Keratinocyte (primary cell): ENCODE measurements around the gene HNF4A. TPM values are rescaled to one million over a fixed set of nuclear protein-coding genes. Genes with fewer than 3 reads are reported as not detected.

Source experiments
- DNase-seq: peaks from one replicate; pipeline ENCODE4 v3.0.0-alpha.2; 2011; ENCODE audit warnings: low read depth, missing footprints, low spot score
- FAIRE-seq: peaks from 2 replicates; lab custom pipeline; 2011; peaks lifted over from hg19 to GRCh38; lab: Jason Lieb, UNC
- H2AFZ ChIP-seq: 2 replicates; pipeline ENCODE4 v1.6.0; 2012; ENCODE audit warnings: low read length, control low read depth, inconsistent platforms; ENCODE audit not compliant: control insufficient read depth
- H3K27ac ChIP-seq: 2 replicates; pipeline ENCODE4 v1.5.1; 2011; ENCODE audit warnings: low read length; ENCODE audit not compliant: control insufficient read depth, insufficient read depth
- H3K27me3 ChIP-seq: 3 replicates; pipeline ENCODE4 v1.6.0; 2011; ENCODE audit warnings: low read length; ENCODE audit not compliant: control insufficient read depth, insufficient read depth; ENCODE audit errors: extremely low read depth
- H3K36me3 ChIP-seq, 2 experiments: 2 replicates in 1 of 2; 3 replicates in 1 of 2; pipeline ENCODE4 v1.5.1; 2011; ENCODE audit warnings: low read length in 2 of 2, mild to moderate bottlenecking in 1 of 2; ENCODE audit not compliant: control insufficient read depth in 2 of 2, insufficient read depth in 2 of 2; ENCODE audit errors: extremely low read depth in 1 of 2
- H3K4me1 ChIP-seq: 3 replicates; pipeline ENCODE4 v1.5.1; 2011; ENCODE audit warnings: low read length; ENCODE audit not compliant: control insufficient read depth, insufficient read depth; ENCODE audit errors: extremely low read depth
- H3K4me2 ChIP-seq: 3 replicates; pipeline ENCODE4 v1.6.0; 2011; ENCODE audit warnings: low read depth, low read length; ENCODE audit not compliant: control insufficient read depth, insufficient read depth; ENCODE audit errors: extremely low read depth
- H3K4me3 ChIP-seq, 3 experiments: fragments of 200-600 bp in 1 of 3; sonication (generic) in 1 of 3; 2 replicates in 2 of 3; 3 replicates in 1 of 3; pipeline ENCODE4 v1.5.1; 2011 to 2016; ENCODE audit warnings: low read length in 3 of 3, mild to moderate bottlenecking in 3 of 3, control low read depth in 2 of 3, inconsistent platforms in 1 of 3, low read depth in 1 of 3, mixed read lengths in 1 of 3, mixed run types in 1 of 3, moderate library complexity in 1 of 3; ENCODE audit not compliant: control insufficient read depth in 2 of 3, insufficient read depth in 2 of 3; ENCODE audit errors: extremely low read depth in 1 of 3
- H3K79me2 ChIP-seq: 2 replicates; pipeline ENCODE4 v1.6.0; 2012; ENCODE audit warnings: low read length; ENCODE audit not compliant: control insufficient read depth, insufficient read depth
- H3K9ac ChIP-seq: 3 replicates; pipeline ENCODE4 v1.6.0; 2011; ENCODE audit warnings: low read length; ENCODE audit not compliant: control insufficient read depth, insufficient read depth; ENCODE audit errors: extremely low read depth
- H3K9me1 ChIP-seq: 3 replicates; pipeline ENCODE4 v1.6.0; 2011; ENCODE audit warnings: low read length; ENCODE audit not compliant: control insufficient read depth, insufficient read depth; ENCODE audit errors: extremely low read depth
- H3K9me3 ChIP-seq: 2 replicates; pipeline ENCODE4 v1.5.1; 2012; ENCODE audit warnings: low read depth, low read length; ENCODE audit not compliant: control insufficient read depth
- H4K20me1 ChIP-seq: 3 replicates; pipeline ENCODE4 v1.6.0; 2011; ENCODE audit warnings: low read length; ENCODE audit not compliant: control insufficient read depth, insufficient read depth; ENCODE audit errors: extremely low read depth
- EZH2 ChIP-seq: IDR thresholded peaks from one replicate; pipeline ENCODE4 v1.6.1; 2012; ENCODE audit warnings: inconsistent platforms, mild to moderate bottlenecking, low read length, moderate library complexity
- dilution Hi-C: fragments of 300-500 bp; cut with MboI; formaldehyde crosslinking; loops from one replicate; pipeline ENCODE4 v1.7.0; 2020; ENCODE audit warnings: low sequenced_read_pairs; ENCODE audit not compliant: extremely low pct_ligation_motif_present
- polyA plus RNA-seq, 5 experiments: library from polyadenylated mRNA; depleted of rRNA in 3 of 5; stranded (reverse) in 3 of 5; stranded (forward) in 1 of 5; unstranded in 1 of 5; fragments of >200 nt; gene quantifications; 1 replicate in 1 of 5; 2 replicates in 3 of 5; 3 replicates in 1 of 5; pipeline versions ENCODE4 v1.2.1 to v1.2.3, GENCODE V29; 2011 to 2012; ENCODE audit warnings: missing spikeins in 2 of 5, low read depth in 1 of 5, low replicate concordance in 1 of 5
- TF ChIP-seq, protein P1 (sequence below), 3 experiments: IDR thresholded peaks in 1 of 3; conservative IDR thresholded peaks in 1 of 3; optimal IDR thresholded peaks in 1 of 3; 2 replicates in 2 of 3; 3 replicates in 1 of 3; pipeline versions ENCODE3 to v1.5.1; 2011; ENCODE audit warnings: low read length in 3 of 3, mild to moderate bottlenecking in 3 of 3, moderate library complexity in 2 of 3, control low read depth in 1 of 3, inconsistent platforms in 1 of 3; ENCODE audit not compliant: insufficient read depth in 2 of 3; ENCODE audit errors: extremely low read depth in 1 of 3

Gene HNF4A
- polyA plus RNA-seq, 1 donor (not counting 4 experiments of a cell fraction or from before 2014, with no cell fraction given) = not detected

- Histone ChIP-seq H3K79me2 (no peaks in the 10 kb centered on the region), H3K4me1 (peaks cover 5% of the 10 kb centered on the region), H3K27ac (no peak overlapping the region), H2AFZ (no peak overlapping the region), H3K9ac (no peak overlapping the region), H3K4me2 (no peak overlapping the region), H3K4me3 (no peak overlapping the region), H3K36me3 (no peaks in the 10 kb centered on the region), H4K20me1 (no peaks in the 10 kb centered on the region), H3K9me1 (no peaks in the 10 kb centered on the region), H3K9me3 (no peaks in the 10 kb centered on the region), H3K27me3 (peaks cover 10% of the 10 kb centered on the region)
- TF ChIP-seq, protein P1, sequence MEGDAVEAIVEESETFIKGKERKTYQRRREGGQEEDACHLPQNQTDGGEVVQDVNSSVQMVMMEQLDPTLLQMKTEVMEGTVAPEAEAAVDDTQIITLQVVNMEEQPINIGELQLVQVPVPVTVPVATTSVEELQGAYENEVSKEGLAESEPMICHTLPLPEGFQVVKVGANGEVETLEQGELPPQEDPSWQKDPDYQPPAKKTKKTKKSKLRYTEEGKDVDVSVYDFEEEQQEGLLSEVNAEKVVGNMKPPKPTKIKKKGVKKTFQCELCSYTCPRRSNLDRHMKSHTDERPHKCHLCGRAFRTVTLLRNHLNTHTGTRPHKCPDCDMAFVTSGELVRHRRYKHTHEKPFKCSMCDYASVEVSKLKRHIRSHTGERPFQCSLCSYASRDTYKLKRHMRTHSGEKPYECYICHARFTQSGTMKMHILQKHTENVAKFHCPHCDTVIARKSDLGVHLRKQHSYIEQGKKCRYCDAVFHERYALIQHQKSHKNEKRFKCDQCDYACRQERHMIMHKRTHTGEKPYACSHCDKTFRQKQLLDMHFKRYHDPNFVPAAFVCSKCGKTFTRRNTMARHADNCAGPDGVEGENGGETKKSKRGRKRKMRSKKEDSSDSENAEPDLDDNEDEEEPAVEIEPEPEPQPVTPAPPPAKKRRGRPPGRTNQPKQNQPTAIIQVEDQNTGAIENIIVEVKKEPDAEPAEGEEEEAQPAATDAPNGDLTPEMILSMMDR (optimal IDR thresholded peaks at IDR 0.05 in 1 of 3, IDR thresholded peaks at IDR 0.05 in 1 of 3, conservative IDR thresholded peaks at IDR 0.05 in 1 of 3; ENCODE audit: extremely low read depth in 1 of 3, insufficient read depth in 2 of 3, low read length in 3 of 3) = no peak
- no peak for TF ChIP-seq EZH2
- DNase-seq = no peak
- dilution Hi-C loops = no loop called here
- no peak for FAIRE-seq
Observed at GRCh38 chr20:44428174-44429016, 72.9 kb downstream of the HNF4A start.

DNA sequence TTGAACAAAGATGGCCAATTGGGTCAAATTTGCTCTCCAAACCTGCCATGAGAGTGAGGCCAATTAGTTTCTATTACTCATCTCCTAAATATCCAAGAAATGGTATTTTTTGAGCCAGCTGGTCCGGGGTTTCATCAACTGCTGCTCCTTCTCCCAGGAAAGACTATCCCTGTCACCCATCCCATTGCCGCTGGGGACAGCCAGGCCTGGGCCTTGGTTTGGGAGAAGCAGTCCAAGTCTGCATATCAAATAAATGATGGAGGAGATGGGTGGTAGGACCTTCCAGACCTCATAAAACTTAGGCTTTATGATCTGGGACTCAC, 73.5 kb downstream of the HNF4A start:
- FAIRE-seq = no peak
- no peak overlapping the region for H3K4me3 ChIP-seq
- dilution Hi-C loops = no loop called here
- no peak overlapping the region for H3K27ac ChIP-seq
- TF ChIP-seq, protein P1 (optimal IDR thresholded peaks at IDR 0.05 in 1 of 3, IDR thresholded peaks at IDR 0.05 in 1 of 3, conservative IDR thresholded peaks at IDR 0.05 in 1 of 3; ENCODE audit: extremely low read depth in 1 of 3, insufficient read depth in 2 of 3, low read length in 3 of 3) = no peak
- no peak for TF ChIP-seq EZH2
- H3K9me1 ChIP-seq = no peaks in the 10 kb centered on the region
- no peak for DNase-seq
- H3K9me3 ChIP-seq = no peaks in the 10 kb centered on the region
- H3K27me3 ChIP-seq = peaks cover 15% of the 10 kb centered on the region
- H2AFZ ChIP-seq = no peak overlapping the region
- no peaks in the 10 kb centered on the region for H3K79me2 ChIP-seq
- no peak overlapping the region for H3K9ac ChIP-seq
- no peaks in the 10 kb centered on the region for H3K36me3 ChIP-seq
- no peak overlapping the region for H3K4me2 ChIP-seq
- H4K20me1 ChIP-seq = no peaks in the 10 kb centered on the region
- H3K4me1 ChIP-seq = no peaks in the 10 kb centered on the region
